ENCODE measurements around the gene RBM15B. TPM values are rescaled to one million over a fixed set of nuclear protein-coding genes. Genes with fewer than 3 reads are reported as not detected.
A peak's percentile ranks its signal among the peaks of the same experiment; 100 is the strongest.

RBM15B gene
- polyA plus RNA-seq, 1 donor = 19.3 TPM

- DNase-seq (ENCODE audit: low read depth) = no peak
Observed at GRCh38 chr3:51391566-51392354, 675 bp downstream of the RBM15B start.

DNA sequence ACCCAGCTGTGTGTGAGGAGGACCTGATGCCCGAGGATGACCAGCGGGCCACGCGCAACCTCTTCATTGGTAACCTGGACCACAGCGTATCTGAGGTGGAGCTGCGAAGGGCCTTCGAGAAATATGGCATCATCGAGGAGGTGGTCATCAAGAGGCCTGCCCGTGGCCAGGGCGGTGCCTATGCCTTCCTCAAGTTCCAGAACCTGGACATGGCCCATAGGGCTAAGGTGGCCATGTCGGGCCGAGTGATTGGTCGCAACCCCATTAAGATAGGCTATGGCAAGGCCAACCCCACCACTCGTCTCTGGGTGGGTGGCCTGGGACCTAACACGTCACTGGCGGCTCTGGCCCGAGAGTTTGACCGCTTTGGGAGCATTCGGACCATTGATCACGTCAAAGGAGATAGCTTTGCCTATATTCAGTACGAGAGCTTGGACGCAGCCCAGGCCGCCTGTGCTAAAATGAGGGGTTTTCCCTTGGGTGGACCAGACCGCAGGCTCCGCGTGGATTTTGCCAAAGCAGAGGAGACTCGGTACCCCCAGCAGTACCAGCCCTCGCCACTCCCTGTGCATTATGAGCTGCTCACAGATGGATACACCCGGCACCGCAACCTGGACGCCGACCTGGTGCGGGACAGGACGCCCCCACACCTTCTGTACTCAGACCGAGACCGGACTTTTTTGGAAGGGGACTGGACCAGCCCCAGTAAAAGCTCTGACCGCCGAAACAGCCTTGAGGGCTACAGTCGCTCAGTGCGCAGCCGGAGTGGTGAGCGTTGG is 1.5 kb downstream of the RBM15B start:
- DNase-seq (ENCODE audit: low read depth) = no peak

DNA sequence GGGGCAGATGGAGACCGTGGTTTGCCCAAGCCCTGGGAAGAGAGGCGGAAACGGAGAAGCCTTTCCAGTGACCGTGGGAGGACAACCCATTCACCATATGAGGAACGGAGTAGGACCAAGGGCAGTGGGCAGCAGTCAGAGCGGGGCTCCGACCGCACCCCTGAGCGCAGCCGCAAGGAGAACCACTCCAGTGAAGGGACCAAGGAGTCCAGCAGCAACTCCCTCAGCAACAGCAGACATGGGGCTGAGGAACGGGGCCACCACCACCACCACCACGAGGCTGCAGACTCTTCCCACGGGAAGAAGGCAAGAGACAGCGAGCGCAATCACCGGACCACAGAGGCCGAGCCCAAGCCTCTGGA is 2.0 kb downstream of the RBM15B start:
- no peak for DNase-seq (ENCODE audit: low read depth)

GRCh38 chr3:51393564-51393963 is 2.5 kb downstream of the RBM15B start:
- no peak for DNase-seq (ENCODE audit: low read depth)

GRCh38 chr3:51394541-51394940 is 3.5 kb downstream of the RBM15B start:
- no peak for DNase-seq (ENCODE audit: low read depth)

DNA sequence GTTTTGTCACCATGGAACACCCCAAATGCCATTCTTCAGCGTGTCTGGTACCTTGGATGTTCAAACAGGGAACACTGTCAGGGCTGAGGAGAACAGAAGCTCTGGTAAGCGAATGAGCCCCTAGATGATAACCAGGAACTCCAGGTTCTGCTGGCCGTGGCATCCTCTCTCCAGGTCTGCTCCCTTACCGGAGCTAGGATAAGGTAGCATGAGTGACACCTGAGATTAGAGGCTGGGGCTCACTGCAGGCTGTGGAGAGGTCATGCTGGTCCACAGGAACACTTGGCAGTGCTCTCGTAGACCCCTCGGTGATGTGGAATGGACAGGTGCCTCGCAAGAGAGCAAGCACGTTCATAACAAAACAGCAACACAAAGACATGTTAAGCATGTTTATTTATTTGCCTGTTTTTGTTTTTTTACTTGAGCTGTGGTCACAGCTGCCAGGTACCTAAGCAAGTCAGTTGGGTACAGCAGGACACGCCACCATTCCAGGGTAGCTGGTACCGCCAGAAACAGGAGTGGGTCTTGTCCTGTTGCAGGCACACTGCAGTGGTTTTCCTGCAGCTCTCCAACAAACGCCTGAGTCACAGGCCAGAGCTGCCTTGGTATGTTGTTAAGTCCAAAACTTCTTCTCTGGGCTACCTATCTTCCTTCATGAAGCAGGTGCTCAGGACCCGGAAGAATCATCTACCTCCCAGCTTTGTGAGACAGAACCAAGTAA is 4.6 kb downstream of the RBM15B start:
- no peak for DNase-seq (ENCODE audit: low read depth)

DNA sequence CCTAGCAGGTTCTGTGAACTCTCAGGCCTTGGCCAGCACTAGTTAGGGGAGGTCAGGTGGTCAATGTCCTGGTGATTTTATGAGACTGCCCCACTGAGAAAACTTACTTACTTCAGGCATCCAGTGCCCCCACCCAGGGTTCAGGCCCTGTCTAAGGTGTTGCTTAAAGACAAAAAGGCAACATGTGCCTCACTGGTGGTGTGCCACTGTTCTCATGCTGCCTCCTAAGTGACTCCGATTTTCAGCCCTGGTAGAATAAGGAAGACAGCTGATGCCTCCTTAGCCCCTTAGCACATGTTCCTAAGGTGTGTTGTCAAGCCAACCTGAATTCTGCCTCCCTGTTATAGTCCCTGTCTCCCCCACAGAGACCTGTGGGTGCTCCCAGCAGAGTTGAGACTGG is 5.3 kb downstream of the RBM15B start:
- no peak for DNase-seq (ENCODE audit: low read depth)

GRCh38 chr3:51397392-51397791 is 6.3 kb downstream of the RBM15B start:
- DNase-seq (ENCODE audit: low read depth) = no peak

GRCh38 chr3:51398595-51399310 is 7.7 kb downstream of the RBM15B start:
- DNase-seq (ENCODE audit: low read depth) = no peak

DNA sequence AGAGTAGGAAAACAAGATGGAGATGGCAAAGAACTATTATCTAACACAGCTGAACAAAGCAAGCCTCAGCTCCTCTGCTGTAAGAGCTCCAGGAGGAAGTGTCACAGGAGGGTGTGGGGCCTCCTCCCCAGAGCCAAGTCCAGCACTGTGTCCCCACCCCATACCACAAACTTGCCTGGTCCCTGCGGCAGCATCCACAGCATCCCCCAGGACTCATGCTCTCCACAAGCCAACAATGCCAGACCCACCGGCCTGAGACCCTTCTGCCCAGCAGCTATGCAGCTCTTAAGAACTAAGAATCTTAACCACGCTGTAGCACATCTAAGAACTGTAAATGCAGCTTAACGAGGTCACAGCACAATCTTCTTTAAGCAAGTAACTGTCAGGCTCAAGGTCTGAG is 9.1 kb downstream of the RBM15B start:
- no peak for DNase-seq (ENCODE audit: low read depth)

DNA sequence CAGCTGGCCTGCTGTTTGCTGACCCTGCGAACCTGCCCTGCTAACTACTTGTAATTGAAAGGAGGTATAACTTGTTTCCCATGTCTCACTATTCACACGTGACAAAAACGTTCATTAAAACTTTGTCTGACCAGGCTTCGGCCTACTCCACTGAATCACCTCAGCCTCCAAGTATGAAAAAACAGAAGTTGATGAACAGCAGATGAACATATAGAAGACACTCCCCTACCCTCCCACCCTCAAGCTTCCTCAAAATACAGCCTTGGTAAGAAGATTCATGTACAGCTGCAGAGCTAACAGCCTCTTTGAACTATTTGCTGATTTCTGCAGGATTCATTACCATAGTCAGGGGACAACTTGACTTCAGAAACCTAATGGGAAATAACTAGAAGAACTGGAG is 10.7 kb downstream of the RBM15B start:
- DNase-seq (ENCODE audit: low read depth) = no peak

DNA sequence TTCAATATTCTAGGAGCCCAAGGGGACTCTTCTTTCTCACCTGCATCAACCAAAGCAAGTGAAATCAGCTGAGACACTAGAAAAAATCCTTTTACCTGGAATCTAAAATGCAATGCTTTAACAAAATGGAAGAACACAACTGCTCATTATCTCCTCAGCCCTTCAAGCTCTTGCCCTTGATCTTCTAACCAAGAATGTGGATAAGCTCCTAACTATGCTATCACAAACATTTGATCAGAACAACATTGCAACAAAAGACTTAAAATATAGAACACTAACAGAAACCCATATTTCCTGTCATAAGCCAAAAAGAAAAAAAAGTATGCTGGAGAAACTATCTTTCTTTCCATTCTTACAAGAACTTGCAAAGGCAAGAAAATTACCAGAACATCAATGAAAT is 12.6 kb downstream of the RBM15B start:
- no peak for DNase-seq (ENCODE audit: low read depth)

DNA sequence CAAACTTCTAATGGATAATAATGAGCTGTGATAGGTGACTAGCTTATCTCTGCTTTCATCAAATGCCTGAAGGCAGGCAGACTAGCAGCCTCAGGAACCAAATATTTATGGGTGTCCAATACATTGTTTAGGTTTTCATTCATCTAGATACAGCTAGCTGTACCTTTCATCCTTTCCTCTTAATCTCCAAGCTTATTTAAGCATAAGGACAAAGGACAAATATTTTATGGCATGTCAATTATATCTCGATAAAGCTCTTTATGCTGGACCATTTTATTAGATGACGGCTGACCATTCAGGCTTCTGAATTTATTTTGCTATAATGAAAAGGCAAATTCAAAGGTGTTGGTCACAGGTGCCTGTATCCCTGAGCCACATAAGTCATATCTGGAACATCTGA is 16.9 kb downstream of the RBM15B start:
- DNase-seq (ENCODE audit: low read depth) = no peak

DNA sequence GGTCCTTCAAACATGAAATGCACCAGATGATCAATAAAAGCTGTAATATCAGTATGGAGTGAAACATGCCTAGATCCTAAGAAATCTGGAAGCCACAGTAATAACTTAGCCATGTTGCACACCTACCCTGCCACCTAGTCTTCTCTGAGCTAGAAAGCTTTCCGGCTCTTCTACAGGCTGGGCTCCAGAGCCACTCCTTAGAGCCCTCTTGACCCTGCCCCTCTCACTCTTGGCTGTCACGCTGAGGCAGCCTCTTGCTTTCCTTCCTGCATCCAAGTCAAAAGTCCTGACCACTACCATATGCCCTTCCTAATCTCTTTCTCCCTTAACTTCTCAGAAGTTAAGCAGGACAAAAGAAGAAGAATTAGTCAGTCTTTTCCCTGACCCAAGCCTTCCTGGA is 17.7 kb downstream of the RBM15B start:
- no peak for DNase-seq (ENCODE audit: low read depth)

- DNase-seq (ENCODE audit: low read depth) = no peak
Observed at GRCh38 chr3:51422211-51422610, 31.1 kb downstream of the RBM15B start.

DNA sequence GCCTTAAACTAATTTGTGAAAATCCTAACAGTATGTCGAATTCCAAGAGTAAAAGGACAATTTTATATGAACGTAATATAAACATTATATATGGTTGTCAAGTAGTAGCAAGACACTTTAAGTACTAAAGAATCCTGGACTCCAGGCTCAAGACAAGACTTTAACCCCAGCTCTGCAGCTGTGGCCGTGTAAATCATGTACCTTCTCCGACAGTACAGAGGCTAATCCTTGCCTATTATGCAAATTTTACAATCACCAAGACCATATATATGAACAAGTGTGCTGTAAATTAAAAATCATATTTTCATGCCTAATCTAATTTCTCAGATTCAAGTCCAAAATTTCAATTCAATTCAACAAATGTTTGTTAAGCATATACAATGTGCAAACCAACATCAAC is 35.8 kb downstream of the RBM15B start:
- DNase-seq (ENCODE audit: low read depth) = no peak

DNA sequence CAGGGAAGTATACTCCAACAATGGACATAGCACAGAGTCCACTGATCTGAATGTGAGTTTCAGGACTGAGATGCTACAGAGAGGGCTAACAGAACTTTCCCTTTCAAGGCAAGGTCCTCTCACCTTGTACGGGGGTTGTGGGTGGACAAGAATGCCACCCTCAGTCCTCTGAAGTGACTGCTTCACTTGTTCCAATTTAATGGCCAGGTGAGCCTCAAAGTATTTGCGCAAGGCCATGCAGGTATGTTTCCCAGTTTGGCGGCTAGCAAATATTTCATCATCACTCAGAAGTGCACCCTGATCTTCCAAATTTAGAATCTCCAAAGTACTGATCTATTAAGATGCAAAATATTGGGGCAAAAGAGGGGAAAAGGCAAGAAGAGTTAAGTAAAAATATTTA is 38.1 kb downstream of the RBM15B start:
- DNase-seq (ENCODE audit: low read depth) = no peak

GRCh38 chr3:51434110-51434509 is 43.0 kb downstream of the RBM15B start:
- DNase-seq (ENCODE audit: low read depth) = no peak

DNA sequence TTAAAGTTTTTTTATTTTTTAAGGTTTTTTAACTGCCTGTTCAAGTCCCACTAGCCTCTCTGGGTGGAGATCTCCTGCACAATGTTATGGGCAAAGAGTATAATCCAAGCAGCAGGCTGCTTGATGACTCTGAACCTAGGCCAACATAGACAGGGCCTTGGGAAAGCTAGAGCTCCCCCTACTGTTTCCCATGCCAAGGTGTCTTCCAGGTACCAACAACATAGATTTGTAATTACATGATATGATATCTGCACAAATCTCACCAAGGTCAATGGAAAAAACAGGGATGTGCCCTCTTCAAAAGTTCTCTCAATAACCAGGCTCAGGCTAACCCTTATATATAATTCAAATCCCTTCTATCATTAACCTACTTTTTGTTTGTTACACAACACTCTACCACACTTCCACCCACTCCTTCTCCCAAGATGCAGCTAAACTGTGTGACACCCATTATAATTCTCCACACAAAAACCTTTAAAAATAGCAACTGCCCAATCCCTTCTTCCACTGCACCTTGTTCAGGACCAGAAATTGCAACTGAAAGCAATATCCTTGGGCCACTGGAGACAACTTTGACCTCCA is 43.8 kb downstream of the RBM15B start:
- peak; percentile 6 for DNase-seq (ENCODE audit: low read depth)

- DNase-seq (ENCODE audit: low read depth) = no peak
Observed at GRCh38 chr3:51436998-51437639, 46.0 kb downstream of the RBM15B start.
